ENCODE measurements around the gene CYB561D2. TPM values are rescaled to one million over a fixed set of nuclear protein-coding genes. Genes with fewer than 3 reads are reported as not detected.

Gene CYB561D2
- total and polyA plus RNA-seq, 2 of the 13 experiments (the other 11 are each of a cell fraction or from before 2014, with no cell fraction given): 11.1 to 17.2 TPM

- TF ChIP-seq NONO (IDR thresholded peaks at IDR 0.05) (no peak), NONO (CRISPR knock-in tag; conservative IDR thresholded peaks at IDR 0.05) (0 out of 2 replicates have a peak, but pooled peaks have one; percentile 32), SRSF1 (optimal IDR thresholded peaks at IDR 0.05; ENCODE audit: low read depth, low read length) (no peak), ZNF552 (CRISPR knock-in tag; IDR thresholded peaks at IDR 0.05; ENCODE audit: borderline replicate concordance) (no peak), ZNF543 (CRISPR knock-in tag; IDR thresholded peaks at IDR 0.05) (0 out of 2 replicates have a peak, but pooled peaks have one; percentile 31), SETDB1 (CRISPR knock-in tag; IDR thresholded peaks at IDR 0.05; ENCODE audit: borderline replicate concordance) (0 out of 2 replicates have a peak, but pooled peaks have one; percentile 48), MAF1 (CRISPR knock-in tag; IDR thresholded peaks at IDR 0.05; ENCODE audit: borderline replicate concordance) (no peak), GFI1 (CRISPR knock-in tag; IDR thresholded peaks at IDR 0.05; ENCODE audit: borderline replicate concordance) (no peak), HNRNPL (IDR thresholded peaks at IDR 0.05; ENCODE audit: low read depth, low read length) (0 out of 2 replicates have a peak, but pooled peaks have one; percentile 56), RBM22 (optimal IDR thresholded peaks at IDR 0.05; ENCODE audit: low read length) (peak; percentile 59), DDIT3 (CRISPR knock-in tag; IDR thresholded peaks at IDR 0.05) (no peak), CENPT (CRISPR knock-in tag; IDR thresholded peaks at IDR 0.05; ENCODE audit: low read depth) (no peak), PAX8 (CRISPR knock-in tag; IDR thresholded peaks at IDR 0.05; ENCODE audit: borderline replicate concordance) (0 out of 2 replicates have a peak, but pooled peaks have one; percentile 27), ZNF468 (CRISPR knock-in tag; IDR thresholded peaks at IDR 0.05) (no peak), ARNTL (CRISPR knock-in tag; IDR thresholded peaks at IDR 0.05) (no peak), ZNF770 (CRISPR knock-in tag; IDR thresholded peaks at IDR 0.05) (no peak; the same call in 1 of the 2 replicates), ERF (CRISPR knock-in tag; IDR thresholded peaks at IDR 0.05) (no peak)
- TF ChIP-seq, protein P1, sequence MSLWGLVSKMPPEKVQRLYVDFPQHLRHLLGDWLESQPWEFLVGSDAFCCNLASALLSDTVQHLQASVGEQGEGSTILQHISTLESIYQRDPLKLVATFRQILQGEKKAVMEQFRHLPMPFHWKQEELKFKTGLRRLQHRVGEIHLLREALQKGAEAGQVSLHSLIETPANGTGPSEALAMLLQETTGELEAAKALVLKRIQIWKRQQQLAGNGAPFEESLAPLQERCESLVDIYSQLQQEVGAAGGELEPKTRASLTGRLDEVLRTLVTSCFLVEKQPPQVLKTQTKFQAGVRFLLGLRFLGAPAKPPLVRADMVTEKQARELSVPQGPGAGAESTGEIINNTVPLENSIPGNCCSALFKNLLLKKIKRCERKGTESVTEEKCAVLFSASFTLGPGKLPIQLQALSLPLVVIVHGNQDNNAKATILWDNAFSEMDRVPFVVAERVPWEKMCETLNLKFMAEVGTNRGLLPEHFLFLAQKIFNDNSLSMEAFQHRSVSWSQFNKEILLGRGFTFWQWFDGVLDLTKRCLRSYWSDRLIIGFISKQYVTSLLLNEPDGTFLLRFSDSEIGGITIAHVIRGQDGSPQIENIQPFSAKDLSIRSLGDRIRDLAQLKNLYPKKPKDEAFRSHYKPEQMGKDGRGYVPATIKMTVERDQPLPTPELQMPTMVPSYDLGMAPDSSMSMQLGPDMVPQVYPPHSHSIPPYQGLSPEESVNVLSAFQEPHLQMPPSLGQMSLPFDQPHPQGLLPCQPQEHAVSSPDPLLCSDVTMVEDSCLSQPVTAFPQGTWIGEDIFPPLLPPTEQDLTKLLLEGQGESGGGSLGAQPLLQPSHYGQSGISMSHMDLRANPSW (CRISPR knock-in tag; IDR thresholded peaks at IDR 0.05; ENCODE audit: borderline replicate concordance): no peak
- TF ChIP-seq, protein P2, sequence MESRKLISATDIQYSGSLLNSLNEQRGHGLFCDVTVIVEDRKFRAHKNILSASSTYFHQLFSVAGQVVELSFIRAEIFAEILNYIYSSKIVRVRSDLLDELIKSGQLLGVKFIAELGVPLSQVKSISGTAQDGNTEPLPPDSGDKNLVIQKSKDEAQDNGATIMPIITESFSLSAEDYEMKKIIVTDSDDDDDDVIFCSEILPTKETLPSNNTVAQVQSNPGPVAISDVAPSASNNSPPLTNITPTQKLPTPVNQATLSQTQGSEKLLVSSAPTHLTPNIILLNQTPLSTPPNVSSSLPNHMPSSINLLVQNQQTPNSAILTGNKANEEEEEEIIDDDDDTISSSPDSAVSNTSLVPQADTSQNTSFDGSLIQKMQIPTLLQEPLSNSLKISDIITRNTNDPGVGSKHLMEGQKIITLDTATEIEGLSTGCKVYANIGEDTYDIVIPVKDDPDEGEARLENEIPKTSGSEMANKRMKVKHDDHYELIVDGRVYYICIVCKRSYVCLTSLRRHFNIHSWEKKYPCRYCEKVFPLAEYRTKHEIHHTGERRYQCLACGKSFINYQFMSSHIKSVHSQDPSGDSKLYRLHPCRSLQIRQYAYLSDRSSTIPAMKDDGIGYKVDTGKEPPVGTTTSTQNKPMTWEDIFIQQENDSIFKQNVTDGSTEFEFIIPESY (CRISPR knock-in tag; IDR thresholded peaks at IDR 0.05): peak; percentile 74; the same call in 1 of the 2 replicates
- TF ChIP-seq, protein P3, sequence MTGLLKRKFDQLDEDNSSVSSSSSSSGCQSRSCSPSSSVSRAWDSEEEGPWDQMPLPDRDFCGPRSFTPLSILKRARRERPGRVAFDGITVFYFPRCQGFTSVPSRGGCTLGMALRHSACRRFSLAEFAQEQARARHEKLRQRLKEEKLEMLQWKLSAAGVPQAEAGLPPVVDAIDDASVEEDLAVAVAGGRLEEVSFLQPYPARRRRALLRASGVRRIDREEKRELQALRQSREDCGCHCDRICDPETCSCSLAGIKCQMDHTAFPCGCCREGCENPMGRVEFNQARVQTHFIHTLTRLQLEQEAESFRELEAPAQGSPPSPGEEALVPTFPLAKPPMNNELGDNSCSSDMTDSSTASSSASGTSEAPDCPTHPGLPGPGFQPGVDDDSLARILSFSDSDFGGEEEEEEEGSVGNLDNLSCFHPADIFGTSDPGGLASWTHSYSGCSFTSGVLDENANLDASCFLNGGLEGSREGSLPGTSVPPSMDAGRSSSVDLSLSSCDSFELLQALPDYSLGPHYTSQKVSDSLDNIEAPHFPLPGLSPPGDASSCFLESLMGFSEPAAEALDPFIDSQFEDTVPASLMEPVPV (CRISPR knock-in tag; IDR thresholded peaks at IDR 0.05): 0 out of 2 replicates have a peak, but pooled peaks have one; percentile 47
These were observed 28.1 kb upstream of the CYB561D2 start, which contains the start of gene HYAL2 (continued) for GRCh38 chr3:50322386-50323091.
